IMR-90 (cell line): ENCODE data around the gene TDG.

Experiments used
- BHLHE40 ChIP-seq: fragments of 150-350 bp; IDR thresholded peaks from 2 replicates; pipeline ENCODE4 v1.6.1; 2016; ENCODE audit warnings: mild to moderate bottlenecking, low read depth, low read length
- CEBPB ChIP-seq: IDR thresholded peaks from 2 replicates; pipeline ENCODE4 v1.6.1; 2012; ENCODE audit warnings: low read depth, low read length, improper control_type of control experiment
- SMC3 ChIP-seq: fragments of 150-350 bp; IDR thresholded peaks from 2 replicates; pipeline ENCODE4 v1.6.1; 2016; ENCODE audit warnings: low read depth, mild to moderate bottlenecking, antibody characterized with exemption, low read length, moderate library complexity
- TF ChIP-seq, protein P1 (sequence below): conservative IDR thresholded peaks from 2 replicates; pipeline ENCODE4 v1.5.1; 2012; ENCODE audit warnings: mild to moderate bottlenecking, low read depth, low read length, improper control_type of control experiment

DNA sequence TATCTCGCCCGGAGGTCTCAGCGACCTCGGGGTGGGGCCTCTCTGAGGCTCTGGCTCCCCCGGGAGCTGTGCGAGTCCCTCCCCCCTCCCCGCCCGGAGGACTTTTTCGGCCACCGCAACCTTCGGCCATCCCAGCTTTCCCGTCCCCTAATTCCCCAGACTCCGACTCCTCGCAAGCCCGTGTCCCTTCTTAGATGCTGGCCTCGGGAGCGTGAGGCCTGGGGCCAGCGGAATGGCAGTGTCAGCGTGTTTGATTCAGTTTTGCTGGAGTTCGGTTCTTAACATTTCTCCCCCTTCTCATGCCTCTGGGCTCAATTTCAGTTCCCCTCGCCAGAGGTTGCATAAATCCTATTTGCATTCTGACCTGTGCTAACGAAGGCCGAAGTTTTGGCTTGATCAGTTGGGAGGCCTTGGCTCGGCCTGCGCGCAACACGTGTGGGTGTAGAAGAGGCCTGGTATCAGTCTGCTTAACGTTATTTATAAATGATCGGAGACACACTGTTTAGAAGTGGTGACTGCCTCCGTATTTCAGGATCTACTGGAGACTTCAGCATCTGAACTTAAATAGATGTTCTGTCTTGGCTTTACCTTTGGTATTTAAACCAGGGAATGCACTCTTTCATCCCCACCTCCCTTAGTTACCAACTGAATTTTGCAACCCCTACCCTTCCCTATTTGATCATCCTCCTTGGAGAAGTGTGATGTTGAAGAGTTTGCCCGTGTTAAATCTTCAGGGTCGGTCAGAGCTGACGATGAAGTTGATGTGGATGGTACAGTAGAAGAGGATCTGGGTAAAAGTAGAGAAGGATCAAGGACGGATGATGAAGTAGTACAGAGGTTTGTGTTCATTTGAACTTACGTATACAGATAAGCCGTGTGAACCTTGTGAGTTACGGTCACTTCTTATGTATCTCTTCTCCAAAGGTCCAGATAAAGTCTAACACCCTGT lies 34.6 kb upstream of the TDG start:
- TF ChIP-seq CEBPB (no peak), BHLHE40 (no peak), SMC3 (no peak)
- TF ChIP-seq, protein P1, sequence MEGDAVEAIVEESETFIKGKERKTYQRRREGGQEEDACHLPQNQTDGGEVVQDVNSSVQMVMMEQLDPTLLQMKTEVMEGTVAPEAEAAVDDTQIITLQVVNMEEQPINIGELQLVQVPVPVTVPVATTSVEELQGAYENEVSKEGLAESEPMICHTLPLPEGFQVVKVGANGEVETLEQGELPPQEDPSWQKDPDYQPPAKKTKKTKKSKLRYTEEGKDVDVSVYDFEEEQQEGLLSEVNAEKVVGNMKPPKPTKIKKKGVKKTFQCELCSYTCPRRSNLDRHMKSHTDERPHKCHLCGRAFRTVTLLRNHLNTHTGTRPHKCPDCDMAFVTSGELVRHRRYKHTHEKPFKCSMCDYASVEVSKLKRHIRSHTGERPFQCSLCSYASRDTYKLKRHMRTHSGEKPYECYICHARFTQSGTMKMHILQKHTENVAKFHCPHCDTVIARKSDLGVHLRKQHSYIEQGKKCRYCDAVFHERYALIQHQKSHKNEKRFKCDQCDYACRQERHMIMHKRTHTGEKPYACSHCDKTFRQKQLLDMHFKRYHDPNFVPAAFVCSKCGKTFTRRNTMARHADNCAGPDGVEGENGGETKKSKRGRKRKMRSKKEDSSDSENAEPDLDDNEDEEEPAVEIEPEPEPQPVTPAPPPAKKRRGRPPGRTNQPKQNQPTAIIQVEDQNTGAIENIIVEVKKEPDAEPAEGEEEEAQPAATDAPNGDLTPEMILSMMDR, result no peak
